ENCODE measurements around the gene CASP9. TPM values are rescaled to one million over a fixed set of nuclear protein-coding genes. Genes with fewer than 3 reads are reported as not detected.

The CASP9 gene
- total and polyA plus RNA-seq, 2 of the 13 experiments (the other 11 are each of a cell fraction or from before 2014, with no cell fraction given), result 8.5 to 11.5 TPM

DNA sequence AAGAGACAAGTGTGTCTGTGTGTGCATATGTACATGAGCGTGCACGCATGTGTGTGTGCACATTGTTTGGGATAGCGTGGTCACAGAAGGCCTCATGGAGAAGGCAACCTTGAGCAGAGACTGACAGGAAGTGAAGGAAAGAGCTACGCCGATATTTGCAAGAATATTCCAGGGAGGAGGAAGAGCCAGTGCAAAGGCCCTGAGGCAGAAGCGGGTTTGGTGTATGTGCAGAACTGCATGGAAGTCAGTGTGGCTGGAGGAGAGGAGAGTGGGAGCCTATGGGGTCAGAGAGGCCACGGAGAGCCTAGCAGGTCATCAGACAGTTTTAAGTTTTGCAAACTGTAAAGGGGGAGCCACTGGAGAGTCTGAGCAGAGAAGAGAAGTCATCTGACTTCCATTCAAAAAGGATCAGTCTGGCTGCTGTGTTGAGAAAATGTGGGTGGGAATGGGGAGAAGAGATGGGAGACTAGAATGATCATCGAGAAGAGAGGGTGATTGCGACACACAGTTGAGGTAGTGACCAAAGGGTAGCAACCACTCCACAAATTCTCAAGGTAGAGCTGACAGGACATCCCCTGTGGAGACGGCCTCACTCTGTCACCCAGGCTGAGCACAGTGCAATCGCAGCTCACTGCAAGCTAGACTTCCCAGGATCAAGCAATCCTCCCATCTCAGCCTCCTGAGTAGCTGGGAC, 44.2 kb downstream of the CASP9 start:
- H3K9me3 ChIP-seq (ENCODE audit: low read length), result no peaks in the 10 kb centered on the region
- in situ Hi-C loops (cut with HindIII; ENCODE audit: extremely low pct_ligation_motif_present, low pct_unique_long_range_greater_than_20kb) (no loop called here), intact Hi-C loops (cut with micrococcal nuclease; ENCODE audit: unreplicated experiment) (no loop called here)
- 53% methylated on average over 11 of the region's 11 CpGs for WGBS (ENCODE audit: low lambda C conversion rate)
- POLR2A ChIA-PET, result no interaction called here
- CTCF ChIA-PET (ENCODE audit: low intra/inter-chr PET ratio, low total read pairs), result no interaction called here
- H3K4me3 ChIP-seq (replicated peaks in 1 of 3; ENCODE audit: insufficient read depth in 1 of 3, low read depth in 2 of 3, low read length in 3 of 3), result no peak overlapping the region
- H3K27me3 ChIP-seq (ENCODE audit: control insufficient read depth in 1 of 2, insufficient read depth in 2 of 2, low read length in 2 of 2), result peaks cover 0 to 1% of the 10 kb centered on the region in 2 experiments; a peak in 1 of 5 replicates
- no peaks in the 10 kb centered on the region for H4K20me1 ChIP-seq (ENCODE audit: insufficient read depth, low read length)
- no peaks in the 10 kb centered on the region for H3K4me1 ChIP-seq (ENCODE audit: insufficient read depth, low read length)
- no peak overlapping the region for H3K9ac ChIP-seq (ENCODE audit: insufficient read depth, low read depth, low read length)
- H2AFZ ChIP-seq (ENCODE audit: low read length), result no peak overlapping the region
- no peaks in the 10 kb centered on the region for H3K79me2 ChIP-seq (ENCODE audit: insufficient read depth, low read length)
- H3K36me3 ChIP-seq (replicated peaks in 1 of 2; ENCODE audit: control insufficient read depth in 1 of 2, insufficient read depth in 2 of 2, low read length in 2 of 2), result no peaks in the 10 kb centered on the region
- no TSS peak for BruUV-seq (replicated peaks)
- no peak overlapping the region for H3K27ac ChIP-seq (ENCODE audit: extremely low read length, insufficient read depth, low read length)
- no peak for ATAC-seq
- DNase-seq (ENCODE audit: low spot score), result no peak
- no peak for FAIRE-seq
- H3K4me2 ChIP-seq (ENCODE audit: low read depth, low read length), result no peak overlapping the region
- TF ChIP-seq DMAP1 (CRISPR knock-in tag; IDR thresholded peaks at IDR 0.05) (no peak), CEBPG (CRISPR knock-in tag; IDR thresholded peaks at IDR 0.05) (peak; percentile 31; the same call in 1 of the 2 replicates), ZBTB42 (CRISPR knock-in tag; IDR thresholded peaks at IDR 0.05) (no peak), NR2F2 (IDR thresholded peaks at IDR 0.05; ENCODE audit: borderline replicate concordance, low read depth) (no peak), CEBPB (IDR thresholded peaks at IDR 0.05; ENCODE audit: borderline replicate concordance, low read depth, low read length) (peak; percentile 91), SMYD3 (CRISPR knock-in tag; IDR thresholded peaks at IDR 0.05) (no peak), ZNF335 (CRISPR knock-in tag; IDR thresholded peaks at IDR 0.05) (no peak), ZFP91 (CRISPR knock-in tag; IDR thresholded peaks at IDR 0.05; ENCODE audit: borderline replicate concordance) (no peak), NFE2 (CRISPR knock-in tag; IDR thresholded peaks at IDR 0.05) (no peak), PRDM4 (CRISPR knock-in tag; IDR thresholded peaks at IDR 0.05; ENCODE audit: borderline replicate concordance) (no peak)
- TF ChIP-seq, protein P1, sequence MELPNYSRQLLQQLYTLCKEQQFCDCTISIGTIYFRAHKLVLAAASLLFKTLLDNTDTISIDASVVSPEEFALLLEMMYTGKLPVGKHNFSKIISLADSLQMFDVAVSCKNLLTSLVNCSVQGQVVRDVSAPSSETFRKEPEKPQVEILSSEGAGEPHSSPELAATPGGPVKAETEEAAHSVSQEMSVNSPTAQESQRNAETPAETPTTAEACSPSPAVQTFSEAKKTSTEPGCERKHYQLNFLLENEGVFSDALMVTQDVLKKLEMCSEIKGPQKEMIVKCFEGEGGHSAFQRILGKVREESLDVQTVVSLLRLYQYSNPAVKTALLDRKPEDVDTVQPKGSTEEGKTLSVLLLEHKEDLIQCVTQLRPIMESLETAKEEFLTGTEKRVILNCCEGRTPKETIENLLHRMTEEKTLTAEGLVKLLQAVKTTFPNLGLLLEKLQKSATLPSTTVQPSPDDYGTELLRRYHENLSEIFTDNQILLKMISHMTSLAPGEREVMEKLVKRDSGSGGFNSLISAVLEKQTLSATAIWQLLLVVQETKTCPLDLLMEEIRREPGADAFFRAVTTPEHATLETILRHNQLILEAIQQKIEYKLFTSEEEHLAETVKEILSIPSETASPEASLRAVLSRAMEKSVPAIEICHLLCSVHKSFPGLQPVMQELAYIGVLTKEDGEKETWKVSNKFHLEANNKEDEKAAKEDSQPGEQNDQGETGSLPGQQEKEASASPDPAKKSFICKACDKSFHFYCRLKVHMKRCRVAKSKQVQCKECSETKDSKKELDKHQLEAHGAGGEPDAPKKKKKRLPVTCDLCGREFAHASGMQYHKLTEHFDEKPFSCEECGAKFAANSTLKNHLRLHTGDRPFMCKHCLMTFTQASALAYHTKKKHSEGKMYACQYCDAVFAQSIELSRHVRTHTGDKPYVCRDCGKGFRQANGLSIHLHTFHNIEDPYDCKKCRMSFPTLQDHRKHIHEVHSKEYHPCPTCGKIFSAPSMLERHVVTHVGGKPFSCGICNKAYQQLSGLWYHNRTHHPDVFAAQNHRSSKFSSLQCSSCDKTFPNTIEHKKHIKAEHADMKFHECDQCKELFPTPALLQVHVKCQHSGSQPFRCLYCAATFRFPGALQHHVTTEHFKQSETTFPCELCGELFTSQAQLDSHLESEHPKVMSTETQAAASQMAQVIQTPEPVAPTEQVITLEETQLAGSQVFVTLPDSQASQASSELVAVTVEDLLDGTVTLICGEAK (IDR thresholded peaks at IDR 0.05), result no peak
- TF ChIP-seq, protein P1 (CRISPR knock-in tag; IDR thresholded peaks at IDR 0.05), result no peak

All from HepG2 (cell line).